Measurements from ENCODE around the gene EDC3.
A peak's percentile ranks its signal among the peaks of the same experiment; 100 is the strongest.

Gene EDC3

DNA sequence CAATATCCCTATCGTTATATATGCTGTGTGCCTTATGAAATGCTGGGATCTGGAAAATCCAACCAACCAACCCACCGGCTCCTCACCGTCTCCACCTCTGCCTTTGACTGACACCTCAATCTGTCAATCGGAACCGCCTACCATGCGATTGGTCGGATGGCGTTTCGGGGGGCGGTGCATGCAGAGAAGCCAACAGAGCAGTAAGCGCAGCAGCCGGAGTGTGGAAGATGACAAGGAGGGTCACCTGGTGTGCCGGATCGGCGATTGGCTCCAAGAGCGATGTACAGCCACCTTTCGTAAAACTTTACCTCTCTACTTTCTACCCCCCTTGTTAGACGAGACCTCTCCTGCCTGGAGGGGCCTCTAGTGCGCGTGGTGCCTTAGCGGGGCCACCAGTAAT lies 73.9 kb downstream of the EDC3 start:
- no peak for DNase-seq

GRCh38 chr15:74621546-74621920 lies 74.3 kb downstream of the EDC3 start:
- DNase-seq, result no peak

GRCh38 chr15:74620636-74621545 lies 74.9 kb downstream of the EDC3 start:
- DNase-seq, result peak; percentile 86

- DNase-seq, result no peak
Observed at GRCh38 chr15:74619916-74620635, 75.7 kb downstream of the EDC3 start.

DNA sequence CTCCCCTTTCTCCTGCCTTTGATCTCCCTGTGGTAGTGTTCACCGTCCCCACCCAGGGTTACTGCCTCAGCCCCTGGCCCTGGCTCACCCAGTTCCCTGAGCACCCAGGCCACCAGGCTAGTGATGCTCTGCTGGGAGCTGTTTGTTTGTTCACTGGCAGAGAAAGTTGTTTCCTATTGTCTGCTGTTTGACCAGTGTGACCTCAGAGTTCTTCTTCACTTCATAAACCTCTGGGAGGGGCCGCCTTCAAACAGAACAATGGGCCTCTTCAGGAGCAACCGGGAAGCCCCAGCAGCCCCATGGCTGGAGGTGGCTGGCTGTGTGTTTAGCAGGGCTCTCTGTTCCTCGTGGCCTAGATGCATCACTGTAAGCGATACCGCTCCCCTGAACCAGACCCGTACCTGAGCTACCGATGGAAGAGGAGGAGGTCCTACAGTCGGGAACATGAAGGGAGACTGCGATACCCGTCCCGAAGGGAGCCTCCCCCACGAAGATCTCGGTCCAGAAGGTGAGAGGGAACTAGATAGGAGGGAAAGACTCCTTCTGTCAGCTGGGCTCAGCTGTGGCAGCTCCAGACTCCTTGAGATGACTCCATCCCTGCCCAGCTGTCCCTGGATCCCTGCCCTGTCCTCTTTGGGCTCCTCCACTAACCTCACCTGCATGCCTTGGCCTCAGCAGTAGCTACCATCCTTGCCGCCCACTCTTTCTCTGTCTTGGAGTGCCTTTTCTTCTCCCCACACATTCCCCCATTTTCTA lies 76.8 kb downstream of the EDC3 start:
- DNase-seq, result peak; percentile 66

DNA sequence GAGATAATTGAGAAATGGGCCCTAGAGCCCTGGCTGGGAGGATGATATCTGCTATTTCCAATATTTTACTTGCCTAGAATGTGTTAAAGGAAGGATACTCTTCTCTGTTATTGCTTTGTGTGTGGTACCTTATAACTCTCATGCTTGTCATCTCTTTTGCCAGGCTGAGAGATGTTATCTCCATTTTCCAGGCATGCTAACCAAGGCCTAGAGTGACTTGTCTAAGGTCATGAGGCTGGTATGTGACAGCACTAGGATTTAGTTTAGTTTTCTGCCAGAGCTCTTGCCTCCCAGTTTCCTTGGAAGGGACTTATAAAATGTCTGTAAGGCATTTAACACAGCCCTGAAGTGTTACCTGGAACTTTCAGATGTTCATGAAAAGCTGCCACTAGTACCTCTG lies 78.8 kb downstream of the EDC3 start:
- no peak for DNase-seq

DNA sequence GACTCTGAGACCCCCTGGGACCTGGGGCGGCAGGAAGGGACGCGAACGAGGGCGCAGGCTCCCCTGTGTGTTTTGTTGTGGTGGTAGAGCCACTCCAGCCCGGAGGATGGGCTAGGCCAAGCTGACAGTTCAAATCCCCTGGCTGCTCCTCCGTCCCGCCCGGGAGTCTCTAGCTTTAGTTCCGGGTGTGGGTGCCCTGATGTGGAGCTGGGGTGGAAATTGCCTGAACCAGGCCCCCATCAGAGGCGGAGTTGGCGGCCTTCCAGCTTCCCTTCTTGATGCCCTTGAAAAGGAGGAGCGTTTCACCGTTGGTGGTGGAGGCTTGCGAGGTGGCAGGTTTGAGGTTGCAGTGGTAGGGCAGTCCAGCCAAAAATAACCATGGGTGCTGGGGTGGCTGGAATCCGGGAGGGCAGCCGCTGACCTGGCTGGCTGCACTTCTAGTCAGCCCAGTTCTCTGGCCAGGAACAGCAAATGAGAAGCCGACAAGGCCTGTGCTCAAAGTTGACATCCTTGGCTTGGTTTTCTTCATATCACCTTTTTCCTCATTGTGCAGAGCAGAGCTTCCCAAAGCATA lies 79.4 kb downstream of the EDC3 start:
- peak; percentile 65 for DNase-seq

DNA sequence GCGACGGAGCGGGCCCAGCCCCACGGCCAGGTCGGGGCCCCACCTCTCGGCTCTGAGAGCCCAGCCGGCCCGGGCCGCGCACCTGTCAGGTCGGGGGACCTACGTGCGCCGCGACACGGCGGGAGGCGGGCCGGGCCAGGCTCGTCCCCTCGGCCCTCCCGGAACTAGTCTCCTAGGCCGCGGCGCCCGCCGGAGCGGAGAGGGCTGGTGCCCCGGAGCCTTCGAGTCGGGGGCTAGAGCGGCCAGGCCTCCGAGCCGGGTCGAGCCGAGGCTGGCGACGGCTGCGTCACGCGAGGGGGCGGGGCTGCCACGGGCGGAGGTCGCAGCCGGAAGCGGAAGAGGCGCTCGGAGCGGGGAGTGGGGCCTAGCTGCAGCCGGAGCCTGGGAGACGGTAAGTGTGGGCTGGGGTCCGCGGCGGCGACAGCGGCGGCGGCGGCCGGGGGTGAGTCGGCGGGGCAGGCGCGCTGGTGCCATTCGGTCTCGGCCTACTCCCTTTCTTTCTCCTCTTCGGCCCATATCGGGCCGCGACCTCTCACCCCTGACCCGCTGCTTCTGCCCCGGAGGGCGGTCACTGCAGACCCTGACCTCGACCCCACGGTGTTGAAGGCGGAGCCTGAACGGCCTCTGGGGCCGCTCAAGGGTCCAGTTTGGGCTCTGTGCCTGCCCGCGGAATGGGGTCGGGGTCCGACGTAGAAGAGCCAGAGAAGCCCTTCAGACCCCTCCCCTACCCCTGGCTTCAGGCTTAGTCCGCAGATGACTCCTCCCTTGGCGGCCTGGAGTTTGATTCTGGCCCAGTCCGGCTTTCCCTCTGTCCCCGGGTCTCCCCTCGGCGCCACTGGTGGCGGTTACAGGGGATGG lies 80.1 kb downstream of the EDC3 start, which contains the start of gene CLK3:
TSS of gene CLK3 (plus strand) at position 329 of the 858 bp plus-strand sequence. CDS start 3,361 bp downstream, outside the sequence.
- DNase-seq, result peak; percentile 98

GRCh38 chr15:74614744-74615507 lies 80.9 kb downstream of the EDC3 start:
- peak; percentile 77 for DNase-seq

DNA sequence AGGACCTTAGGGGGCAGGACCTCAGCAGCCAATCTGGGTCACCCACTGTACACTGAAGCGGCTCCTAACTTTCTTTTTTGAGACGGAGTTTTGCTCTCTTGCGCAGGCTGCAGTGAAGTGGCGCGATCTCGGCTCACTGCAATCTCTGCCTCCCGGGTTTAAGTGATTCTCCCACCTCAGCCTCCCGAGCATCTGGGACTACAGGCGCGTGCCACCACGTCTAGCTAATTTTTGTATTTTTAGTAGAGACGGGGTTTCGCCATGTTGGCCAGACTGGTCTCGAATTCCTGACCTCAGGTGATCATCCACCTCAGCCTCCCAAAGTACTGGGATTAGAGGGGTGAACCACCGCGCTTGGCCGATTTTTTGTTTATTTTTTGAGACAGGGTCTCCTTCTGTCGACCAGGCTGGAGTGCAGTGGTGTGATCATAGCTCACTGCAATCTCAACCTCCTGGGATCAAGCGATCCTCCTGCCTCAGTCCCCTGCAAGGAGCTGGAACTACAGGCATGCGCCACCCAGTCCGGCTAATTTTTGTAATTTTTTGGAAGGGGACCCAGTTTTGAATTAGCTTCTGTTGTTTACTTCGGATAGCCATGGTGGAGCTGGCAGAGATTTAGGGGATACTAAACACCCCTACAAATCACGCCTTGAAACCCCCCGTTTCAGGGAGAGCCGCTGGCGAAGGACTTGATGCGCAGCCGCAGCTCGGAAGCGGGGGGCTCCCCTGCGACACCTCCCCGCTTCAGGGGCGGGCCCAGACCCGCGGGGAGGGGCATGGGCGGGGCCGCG lies 81.7 kb downstream of the EDC3 start:
- no peak for DNase-seq

GRCh38 chr15:74613089-74613952 lies 82.5 kb downstream of the EDC3 start:
- peak; percentile 58 for DNase-seq

GRCh38 chr15:74612677-74613076 lies 83.1 kb downstream of the EDC3 start:
- DNase-seq, result no peak

- no peak for DNase-seq
Observed at GRCh38 chr15:74611834-74612233, 84.0 kb downstream of the EDC3 start.

DNA sequence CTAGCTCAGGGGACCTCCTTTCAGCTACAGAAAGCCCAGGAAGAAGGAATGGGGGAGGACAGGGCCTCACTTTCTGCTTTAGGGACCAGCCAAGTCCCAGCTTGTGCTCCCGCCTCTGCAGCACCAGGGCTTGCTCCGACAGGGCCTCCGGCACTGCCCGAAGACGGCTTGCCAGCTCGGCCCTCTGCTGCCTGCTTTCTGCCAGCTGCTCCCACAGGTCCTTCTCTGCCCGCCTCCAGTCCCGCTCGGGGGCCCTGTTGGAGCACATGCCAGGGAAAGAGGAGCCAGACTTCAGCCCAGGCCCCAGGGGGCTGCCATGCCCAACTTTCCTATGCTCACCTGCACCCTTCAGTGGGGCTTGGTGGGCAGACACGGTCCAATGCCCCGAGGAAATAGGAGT lies 84.5 kb downstream of the EDC3 start:
- DNase-seq, result no peak

GRCh38 chr15:74610302-74610951 lies 85.4 kb downstream of the EDC3 start:
- DNase-seq, result no peak

- DNase-seq, result no peak
Observed at GRCh38 chr15:74609938-74610301, 85.9 kb downstream of the EDC3 start.

DNA sequence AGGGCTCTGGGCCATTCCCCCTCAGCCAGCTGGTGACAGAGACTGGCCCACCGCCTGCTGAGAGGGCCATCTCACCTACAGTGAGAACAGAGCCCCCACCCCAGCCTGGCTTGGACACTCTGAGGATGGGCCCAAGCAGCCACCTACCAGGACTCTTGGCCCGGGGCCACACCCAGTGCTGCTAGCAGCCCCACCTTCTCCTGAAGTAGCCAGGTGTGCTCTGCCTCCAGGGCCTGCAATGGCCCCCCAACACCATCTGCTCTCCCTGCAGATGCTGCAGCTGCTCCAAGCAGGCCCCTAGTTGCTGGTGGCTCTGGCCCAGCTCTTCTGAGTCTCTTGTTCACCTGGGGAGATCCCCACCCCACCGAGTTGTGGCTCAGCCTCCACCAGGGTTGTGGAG lies 87.0 kb downstream of the EDC3 start:
- DNase-seq, result no peak

- no peak for DNase-seq
Observed at GRCh38 chr15:74605795-74606150, 90.1 kb downstream of the EDC3 start.

Measured in DMS53 (cell line).